Measurements from ENCODE around the gene TIMM21.

The TIMM21 gene

GRCh38 chr18:74194691-74195090, 46.4 kb downstream of the TIMM21 start:
- DNase-seq = no peak

DNA sequence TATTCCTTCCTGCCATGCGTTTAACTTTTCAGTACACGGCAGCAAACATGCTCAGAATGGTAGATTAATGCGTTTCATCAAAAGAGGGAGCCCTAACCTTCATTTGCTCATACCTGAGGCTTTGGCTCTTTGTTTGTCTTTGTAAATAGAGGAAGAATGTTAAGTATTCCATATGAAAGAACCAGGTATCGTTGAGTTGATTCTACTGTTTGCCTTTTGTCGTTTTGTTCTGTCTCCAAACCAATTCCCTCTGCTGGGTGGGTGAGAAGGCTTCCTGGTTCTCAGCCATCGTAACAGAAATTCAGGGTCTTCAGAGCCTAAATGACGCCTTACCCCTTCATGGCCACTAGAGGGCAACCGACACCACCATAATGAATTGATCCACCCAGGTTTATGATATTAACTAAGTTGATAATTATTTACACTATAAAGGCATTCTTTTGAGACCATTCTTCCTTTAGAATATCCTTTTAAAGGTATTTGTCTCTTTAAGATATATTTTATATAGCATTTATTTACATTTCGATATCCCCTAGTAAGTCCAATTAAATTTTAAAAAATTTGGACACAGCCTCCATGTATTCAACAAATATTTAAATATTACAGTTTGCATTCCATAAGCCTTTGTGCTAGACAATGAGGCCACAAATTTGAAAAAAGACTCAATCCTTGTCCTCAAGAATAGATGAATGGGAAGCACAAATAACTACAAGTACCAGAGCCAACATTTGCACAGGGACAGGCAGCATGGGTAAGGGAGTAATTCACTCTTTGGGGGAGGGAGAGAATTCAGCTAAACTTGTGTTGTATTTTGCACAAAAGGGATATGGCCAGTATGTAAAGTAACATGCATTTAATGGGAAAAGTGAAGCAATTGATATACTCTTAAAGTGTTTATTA, 48.1 kb downstream of the TIMM21 start:
- DNase-seq = peak; percentile 54

- DNase-seq = no peak
Observed at GRCh38 chr18:74197705-74198341, 49.5 kb downstream of the TIMM21 start.

GRCh38 chr18:74198453-74198852, 50.1 kb downstream of the TIMM21 start:
- no peak for DNase-seq

DNA sequence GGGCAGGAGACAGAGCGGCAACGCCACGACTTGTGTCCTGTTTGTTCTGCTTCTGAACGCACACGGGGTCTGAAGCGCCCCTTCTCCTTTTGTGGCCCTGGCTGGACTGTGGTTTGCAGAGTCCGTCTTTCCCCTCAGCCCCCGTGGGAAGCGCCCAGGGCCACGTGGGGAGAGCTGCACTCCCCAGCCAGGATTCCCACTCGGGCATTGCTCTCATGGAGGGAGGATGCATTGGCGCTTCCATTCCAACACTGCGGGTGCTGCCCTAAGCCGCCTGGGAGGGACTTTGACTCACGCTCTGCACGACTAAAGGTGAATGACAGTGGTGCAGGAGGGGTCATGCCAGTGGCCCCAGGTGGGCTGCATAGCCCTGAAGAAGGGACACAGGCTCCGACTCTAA, 52.5 kb downstream of the TIMM21 start:
- no peak for DNase-seq

- DNase-seq = no peak
Observed at GRCh38 chr18:74203811-74204210, 55.5 kb downstream of the TIMM21 start.

GRCh38 chr18:74204526-74205152, 56.3 kb downstream of the TIMM21 start:
- DNase-seq = no peak

Data from fibroblast of skin of back (primary cell).